HG03575 (cell line): ENCODE measurements around the gene GLO1.
"Not testable (repeated sequence)": the region's sequence is repeated elsewhere in the genome, so short reads cannot be mapped to it uniquely, and the experiment has no call there.

Source experiments
- ATAC-seq: cut with Tn5 transposase; IDR thresholded peaks from one replicate; pipeline ENCODE4 v1.9.1; 2021; ENCODE audit not compliant: unreplicated experiment, insufficient number of reproducible peaks, low FRiP score; ENCODE audit errors: extremely low read depth

GLO1 gene

GRCh38 chr6:38714239-38715015 lies 11.5 kb upstream of the GLO1 start:
- no peak for ATAC-seq

DNA sequence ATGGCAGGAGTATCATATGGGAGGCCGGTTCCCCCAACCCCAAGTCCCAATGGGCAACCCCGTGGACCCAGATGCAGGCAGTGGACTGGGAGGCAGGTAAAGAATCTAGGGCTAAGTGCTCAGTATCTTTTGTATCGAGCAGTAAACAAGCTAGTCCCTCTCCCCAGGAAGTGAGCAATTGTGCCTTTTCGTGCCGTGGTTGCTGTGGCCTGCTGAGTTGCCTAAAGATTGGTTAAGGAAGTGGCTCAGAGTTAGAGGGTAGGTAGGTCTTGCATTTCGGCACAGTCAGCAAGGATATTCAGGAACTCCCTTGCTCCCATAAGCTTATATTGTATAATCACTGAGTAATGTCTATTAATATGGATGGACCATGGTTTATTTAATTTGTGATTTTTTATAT lies 10.9 kb upstream of the GLO1 start:
- no peak for ATAC-seq

- no peak for ATAC-seq
These were observed 5.6 kb upstream of the GLO1 start for GRCh38 chr6:38708496-38708895.

GRCh38 chr6:38705924-38706323 lies 3.0 kb upstream of the GLO1 start:
- no peak for ATAC-seq

DNA sequence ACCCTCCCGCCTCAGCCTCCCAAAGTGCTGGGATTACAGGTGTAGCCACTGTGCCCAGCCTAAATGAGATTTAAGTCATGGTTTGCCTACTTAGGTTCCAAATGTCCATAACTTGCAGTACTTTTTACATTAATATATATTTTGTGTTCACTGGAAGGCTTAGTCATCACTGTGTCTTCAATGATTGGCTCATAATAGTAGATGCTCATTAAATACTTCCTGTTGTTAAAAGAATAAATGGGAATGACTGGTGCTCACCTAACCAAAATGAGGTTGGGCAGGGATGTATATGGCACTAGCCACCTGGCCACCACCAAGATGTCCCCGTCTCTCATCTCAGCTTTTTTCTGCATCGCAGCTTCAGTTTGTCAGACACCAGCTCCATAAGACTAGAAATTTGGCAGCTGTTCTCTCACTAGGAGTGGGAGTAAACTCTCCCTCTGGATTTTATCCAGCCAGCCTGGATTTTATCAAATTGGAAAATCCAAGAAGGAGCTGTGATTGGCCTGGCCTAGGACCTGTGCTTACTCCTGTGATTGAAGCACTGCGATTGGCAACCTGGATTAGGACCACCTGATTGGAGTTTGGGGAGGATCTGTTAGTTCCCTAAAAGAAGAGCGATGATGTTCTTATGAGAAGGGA lies 1.1 kb upstream of the GLO1 start:
- ATAC-seq, result no peak

- no peak for ATAC-seq
These were observed 1.4 kb downstream of the GLO1 start for GRCh38 chr6:38701551-38701950.

- ATAC-seq, result not testable (repeated sequence)
These were observed 3.2 kb downstream of the GLO1 start for GRCh38 chr6:38699702-38700101.

- ATAC-seq, result no peak
These were observed 5.1 kb downstream of the GLO1 start for GRCh38 chr6:38697846-38698245.

- ATAC-seq, result no peak
These were observed 6.6 kb downstream of the GLO1 start for GRCh38 chr6:38696345-38696744.

GRCh38 chr6:38695933-38696332 lies 7.0 kb downstream of the GLO1 start:
- ATAC-seq, result no peak

DNA sequence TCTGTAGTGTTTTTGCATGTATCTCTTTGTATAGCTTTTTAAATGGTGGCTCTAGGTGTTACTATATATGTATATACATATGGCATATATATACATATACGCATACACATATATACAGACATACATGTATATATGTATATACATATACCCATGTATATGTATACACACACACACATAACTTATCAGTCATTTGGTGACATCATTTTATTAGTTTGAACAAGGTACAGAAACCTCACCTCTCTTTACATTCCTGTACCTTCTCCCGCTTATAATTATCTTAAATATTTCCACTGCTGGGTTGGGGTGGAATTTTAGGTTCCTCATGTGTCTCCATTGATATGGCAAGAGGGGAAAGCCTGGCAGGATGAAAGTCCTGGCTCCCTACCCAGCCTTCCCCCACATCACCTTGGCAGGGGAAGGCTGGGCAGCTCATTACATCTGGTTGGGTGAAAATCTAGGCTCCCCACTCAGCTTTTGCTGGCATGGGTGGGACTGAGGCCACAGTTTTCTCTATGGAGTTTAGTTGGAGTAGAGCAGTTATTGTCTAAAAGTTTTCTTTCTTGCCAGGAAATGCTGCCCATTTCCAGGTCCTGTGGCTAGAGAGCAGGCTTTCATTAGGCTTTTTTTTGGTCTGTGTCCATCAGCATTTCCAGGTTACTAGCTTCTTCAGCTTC lies 7.6 kb downstream of the GLO1 start:
- no peak for ATAC-seq

- no peak for ATAC-seq
These were observed 14.3 kb downstream of the GLO1 start for GRCh38 chr6:38688579-38689087.

DNA sequence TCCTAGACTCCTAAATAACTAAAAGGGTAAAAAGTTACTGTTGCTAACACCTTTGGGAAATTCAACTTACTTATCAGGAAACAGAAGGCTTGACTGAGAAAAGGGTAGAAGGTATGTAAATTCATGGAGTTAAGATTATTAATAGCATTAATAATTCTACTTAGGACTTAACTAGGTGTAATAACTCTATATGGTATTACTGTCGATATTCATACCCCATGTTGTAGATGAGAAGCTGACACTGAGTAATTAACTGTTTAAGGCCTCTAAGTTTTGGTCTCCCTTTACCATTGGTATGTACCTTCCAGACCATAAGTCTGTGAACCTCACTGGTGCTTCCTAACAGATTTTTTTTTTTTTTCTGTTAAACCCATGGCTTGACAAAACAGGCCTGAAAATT lies 15.4 kb downstream of the GLO1 start:
- ATAC-seq, result no peak

- no peak for ATAC-seq
These were observed 15.9 kb downstream of the GLO1 start for GRCh38 chr6:38687043-38687353.

- ATAC-seq, result no peak
These were observed 16.5 kb downstream of the GLO1 start for GRCh38 chr6:38686270-38687042.

GRCh38 chr6:38684904-38685303 lies 18.0 kb downstream of the GLO1 start:
- ATAC-seq, result no peak

DNA sequence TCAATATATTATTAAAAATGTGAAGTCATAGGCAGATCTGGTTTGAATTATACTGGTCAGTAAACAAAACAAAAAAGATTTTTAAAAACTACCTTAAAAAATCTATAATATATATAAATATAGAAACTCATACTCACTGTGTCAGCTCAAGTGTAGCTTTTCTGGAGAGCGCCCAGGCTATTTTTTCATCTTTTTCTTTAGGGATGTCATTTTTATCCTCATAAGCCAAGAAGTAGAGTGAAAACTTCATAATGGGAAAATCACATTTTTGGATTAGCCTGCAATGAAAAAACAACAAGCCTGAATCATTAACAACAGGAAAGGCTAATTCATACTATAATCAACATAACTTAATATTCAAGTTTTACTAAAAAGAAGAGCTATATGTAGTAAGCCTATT lies 18.7 kb downstream of the GLO1 start:
- ATAC-seq, result no peak

GRCh38 chr6:38681850-38682249 lies 21.1 kb downstream of the GLO1 start:
- no peak for ATAC-seq

DNA sequence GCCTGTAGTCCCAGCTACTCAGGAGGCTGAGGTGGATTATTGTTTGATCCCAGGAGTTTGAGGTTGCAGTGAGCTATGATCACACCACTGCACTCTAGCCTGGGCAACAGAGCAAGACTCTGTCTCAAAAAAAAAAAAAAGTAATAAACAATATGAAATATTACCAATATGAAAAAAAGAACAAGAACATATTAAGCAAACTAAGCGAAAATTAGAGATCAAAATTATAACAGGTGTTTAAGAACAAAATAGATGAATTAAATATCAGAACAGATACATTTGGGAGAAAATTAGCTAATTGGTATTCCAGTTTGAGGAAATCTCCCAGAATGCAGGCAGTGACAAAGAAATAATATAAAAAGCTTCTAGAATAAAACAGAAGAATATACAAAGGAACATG lies 23.3 kb downstream of the GLO1 start:
- ATAC-seq, result no peak
